ENCODE data around the gene FAM83G.

Gene FAM83G

DNA sequence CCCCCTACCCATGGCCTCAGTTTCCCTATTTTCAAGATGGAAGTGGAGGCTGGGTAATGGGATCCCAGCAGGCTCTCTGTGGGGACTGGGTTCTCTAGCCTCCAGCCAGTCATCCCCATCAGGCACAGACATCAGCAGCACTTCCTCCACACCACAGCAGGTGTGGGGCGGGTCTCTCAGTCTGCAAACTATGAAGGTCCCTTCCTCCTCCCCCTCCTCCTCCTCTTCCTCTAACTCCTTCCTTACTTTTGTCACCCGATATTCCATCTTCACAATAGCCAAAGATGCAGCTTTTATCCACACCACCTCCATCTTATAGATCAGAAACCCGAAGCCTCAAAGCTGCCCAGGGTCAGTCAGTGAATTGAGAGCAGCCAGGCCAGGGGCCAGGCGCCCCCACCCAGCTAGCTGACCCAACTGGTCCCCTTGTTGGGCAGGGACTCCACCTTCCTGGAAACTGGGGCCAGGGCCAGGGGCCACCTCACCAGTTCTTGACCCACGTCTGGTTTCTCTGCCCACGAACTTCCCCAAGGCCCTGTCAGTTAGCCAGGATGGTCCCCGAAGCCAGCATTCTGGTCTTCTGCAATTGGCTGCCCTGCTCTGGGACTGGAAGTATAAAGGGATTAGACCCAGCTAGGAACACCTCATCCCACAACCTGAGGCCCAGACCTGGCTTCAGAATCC lies 2.5 kb downstream of the FAM83G start:
- ChIA-PET CTCF (interaction anchor here (2.1 kb wide), 1 partner anchor 41 kb away, joined by 5 read pairs; no protein-coding TSS in a partner anchor), POLR2A (interaction anchor here (1.0 to 1.4 kb wide), 3 partner anchors 10 to 26 kb away, joined by 3 to 4 read pairs (median 3); no protein-coding TSS in a partner anchor)
- TF ChIP-seq FOXA1 (IDR thresholded peaks at IDR 0.05) (no peak), ELF4 (IDR thresholded peaks at IDR 0.05) (no peak), BHLHE40 (IDR thresholded peaks at IDR 0.05; ENCODE audit: borderline replicate concordance) (no peak), ZNF384 (IDR thresholded peaks at IDR 0.05) (no peak), NFRKB (IDR thresholded peaks at IDR 0.05) (no peak), L3MBTL2 (conservative IDR thresholded peaks at IDR 0.05) (no peak), ARNT (IDR thresholded peaks at IDR 0.05) (no peak), TARDBP (IDR thresholded peaks at IDR 0.05) (no peak), LEF1 (IDR thresholded peaks at IDR 0.05; ENCODE audit: borderline replicate concordance) (no peak), FOXK2 (IDR thresholded peaks at IDR 0.05) (no peak), CTBP1 (IDR thresholded peaks at IDR 0.05; ENCODE audit: borderline replicate concordance) (no peak), HDGF (IDR thresholded peaks at IDR 0.05; ENCODE audit: borderline replicate concordance) (no peak), FOXM1 (IDR thresholded peaks at IDR 0.05; ENCODE audit: borderline replicate concordance) (no peak), SP1 (IDR thresholded peaks at IDR 0.05) (no peak), SUZ12 (IDR thresholded peaks at IDR 0.05) (no peak)
- TF ChIP-seq, protein P1, sequence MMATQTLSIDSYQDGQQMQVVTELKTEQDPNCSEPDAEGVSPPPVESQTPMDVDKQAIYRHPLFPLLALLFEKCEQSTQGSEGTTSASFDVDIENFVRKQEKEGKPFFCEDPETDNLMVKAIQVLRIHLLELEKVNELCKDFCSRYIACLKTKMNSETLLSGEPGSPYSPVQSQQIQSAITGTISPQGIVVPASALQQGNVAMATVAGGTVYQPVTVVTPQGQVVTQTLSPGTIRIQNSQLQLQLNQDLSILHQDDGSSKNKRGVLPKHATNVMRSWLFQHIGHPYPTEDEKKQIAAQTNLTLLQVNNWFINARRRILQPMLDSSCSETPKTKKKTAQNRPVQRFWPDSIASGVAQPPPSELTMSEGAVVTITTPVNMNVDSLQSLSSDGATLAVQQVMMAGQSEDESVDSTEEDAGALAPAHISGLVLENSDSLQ (IDR thresholded peaks at IDR 0.05): no peak
- no peak for DNase-seq (ENCODE audit: extremely low spot score)

GRCh38 chr17:19000531-19001325 lies 3.8 kb downstream of the FAM83G start:
- no peak for DNase-seq (ENCODE audit: extremely low spot score)
- ChIA-PET POLR2A (interaction anchor here (1.4 kb wide), 1 partner anchor 9 kb away, joined by 4 read pairs; no protein-coding TSS in a partner anchor), CTCF (no interaction called here)
- TF ChIP-seq SUZ12 (IDR thresholded peaks at IDR 0.05): no peak
- TF ChIP-seq FOXA1 (IDR thresholded peaks at IDR 0.05): no peak
- no peak for TF ChIP-seq ELF4 (IDR thresholded peaks at IDR 0.05)
- TF ChIP-seq FOXM1 (IDR thresholded peaks at IDR 0.05; ENCODE audit: borderline replicate concordance): no peak
- TF ChIP-seq HDGF (IDR thresholded peaks at IDR 0.05; ENCODE audit: borderline replicate concordance): no peak
- TF ChIP-seq FOXK2 (IDR thresholded peaks at IDR 0.05): no peak
- TF ChIP-seq, protein P1 (IDR thresholded peaks at IDR 0.05): no peak
- no peak for TF ChIP-seq LEF1 (IDR thresholded peaks at IDR 0.05; ENCODE audit: borderline replicate concordance)
- TF ChIP-seq L3MBTL2 (conservative IDR thresholded peaks at IDR 0.05): no peak
- no peak for TF ChIP-seq SP1 (IDR thresholded peaks at IDR 0.05)
- no peak for TF ChIP-seq BHLHE40 (IDR thresholded peaks at IDR 0.05; ENCODE audit: borderline replicate concordance)
- TF ChIP-seq NFRKB (IDR thresholded peaks at IDR 0.05): no peak
- no peak for TF ChIP-seq ARNT (IDR thresholded peaks at IDR 0.05)
- no peak for TF ChIP-seq CTBP1 (IDR thresholded peaks at IDR 0.05; ENCODE audit: borderline replicate concordance)
- no peak for TF ChIP-seq ZNF384 (IDR thresholded peaks at IDR 0.05)
- no peak for TF ChIP-seq TARDBP (IDR thresholded peaks at IDR 0.05)

DNA sequence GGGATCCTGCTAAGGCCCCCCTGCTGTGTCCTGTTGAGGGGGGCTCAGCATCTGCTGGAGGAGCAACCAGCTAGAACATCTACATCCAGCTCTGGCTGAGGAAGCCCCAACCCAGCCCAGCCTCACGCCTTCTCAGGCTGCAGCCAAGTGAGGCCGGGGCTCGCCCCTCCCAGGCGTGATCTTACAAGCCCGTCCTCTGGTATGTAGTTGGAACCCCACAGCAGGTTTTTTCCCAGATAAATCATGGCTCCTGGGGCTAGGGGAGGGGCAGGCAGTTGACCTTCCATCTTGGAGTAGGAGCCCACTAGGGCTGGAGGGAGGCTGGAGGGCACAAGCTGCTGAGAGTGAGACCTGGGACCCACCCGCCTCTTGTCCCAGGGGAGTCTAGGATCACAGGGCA lies 4.7 kb downstream of the FAM83G start:
- no peak for DNase-seq (ENCODE audit: extremely low spot score)
- POLR2A ChIA-PET: no interaction called here
- CTCF ChIA-PET: no interaction called here
- TF ChIP-seq LEF1 (IDR thresholded peaks at IDR 0.05; ENCODE audit: borderline replicate concordance) (no peak), ARNT (IDR thresholded peaks at IDR 0.05) (no peak)

- ChIA-PET CTCF (no interaction called here), POLR2A (no interaction called here)
- TF ChIP-seq CTBP1 (IDR thresholded peaks at IDR 0.05; ENCODE audit: borderline replicate concordance) (no peak), FOXK2 (IDR thresholded peaks at IDR 0.05) (no peak), SP1 (IDR thresholded peaks at IDR 0.05) (no peak), LEF1 (IDR thresholded peaks at IDR 0.05; ENCODE audit: borderline replicate concordance) (no peak), L3MBTL2 (conservative IDR thresholded peaks at IDR 0.05) (no peak), ARNT (IDR thresholded peaks at IDR 0.05) (no peak), NFRKB (IDR thresholded peaks at IDR 0.05) (no peak), FOXM1 (IDR thresholded peaks at IDR 0.05; ENCODE audit: borderline replicate concordance) (no peak), ELF4 (IDR thresholded peaks at IDR 0.05) (no peak), HDGF (IDR thresholded peaks at IDR 0.05; ENCODE audit: borderline replicate concordance) (no peak), SUZ12 (IDR thresholded peaks at IDR 0.05) (no peak), BHLHE40 (IDR thresholded peaks at IDR 0.05; ENCODE audit: borderline replicate concordance) (no peak)
- no peak for DNase-seq (ENCODE audit: extremely low spot score)
Observed at GRCh38 chr17:18999394-18999793, 5.2 kb downstream of the FAM83G start.

GRCh38 chr17:18997650-18998196 lies 6.8 kb downstream of the FAM83G start:
- ChIA-PET CTCF (interaction anchor here (0.9 kb wide), 1 partner anchor 37 kb away, joined by 3 read pairs; no protein-coding TSS in a partner anchor), POLR2A (no interaction called here)
- no peak for DNase-seq (ENCODE audit: extremely low spot score)
- TF ChIP-seq FOXK2 (IDR thresholded peaks at IDR 0.05) (no peak), NFRKB (IDR thresholded peaks at IDR 0.05) (no peak), LEF1 (IDR thresholded peaks at IDR 0.05; ENCODE audit: borderline replicate concordance) (no peak), TARDBP (IDR thresholded peaks at IDR 0.05) (no peak), HDGF (IDR thresholded peaks at IDR 0.05; ENCODE audit: borderline replicate concordance) (no peak), CTBP1 (IDR thresholded peaks at IDR 0.05; ENCODE audit: borderline replicate concordance) (no peak), FOXM1 (IDR thresholded peaks at IDR 0.05; ENCODE audit: borderline replicate concordance) (no peak), ELF4 (IDR thresholded peaks at IDR 0.05) (no peak), BHLHE40 (IDR thresholded peaks at IDR 0.05; ENCODE audit: borderline replicate concordance) (no peak), SP1 (IDR thresholded peaks at IDR 0.05) (no peak), L3MBTL2 (conservative IDR thresholded peaks at IDR 0.05) (no peak), FOXA1 (IDR thresholded peaks at IDR 0.05) (no peak), SUZ12 (IDR thresholded peaks at IDR 0.05) (no peak), ARNT (IDR thresholded peaks at IDR 0.05) (no peak)
- TF ChIP-seq, protein P1 (IDR thresholded peaks at IDR 0.05): no peak

All from HEK293T (cell line).